Esophagus squamous epithelium (tissue), 4 donors: ENCODE measurements around the gene SLC25A44.

ENCODE experiments used
- POLR2A ChIP-seq, 4 donors: fragments of 450-650 bp; IDR thresholded peaks; one replicate each; pipeline ENCODE4 v1.6.1; 2017; ENCODE audit warnings: antibody characterized with exemption in 4 of 4, mild to moderate bottlenecking in 4 of 4, moderate library complexity in 3 of 4
- TF ChIP-seq, protein P1 (sequence below), 6 experiments: fragments of 450-650 bp in 4 of 6; fragments of 200-600 bp in 2 of 6; sonication (generic) in 2 of 6; IDR thresholded peaks; one replicate each; pipeline ENCODE4 v1.5.1; 2016 to 2019; ENCODE audit warnings: antibody characterized with exemption in 6 of 6, mild to moderate bottlenecking in 4 of 6, moderate library complexity in 4 of 6

DNA sequence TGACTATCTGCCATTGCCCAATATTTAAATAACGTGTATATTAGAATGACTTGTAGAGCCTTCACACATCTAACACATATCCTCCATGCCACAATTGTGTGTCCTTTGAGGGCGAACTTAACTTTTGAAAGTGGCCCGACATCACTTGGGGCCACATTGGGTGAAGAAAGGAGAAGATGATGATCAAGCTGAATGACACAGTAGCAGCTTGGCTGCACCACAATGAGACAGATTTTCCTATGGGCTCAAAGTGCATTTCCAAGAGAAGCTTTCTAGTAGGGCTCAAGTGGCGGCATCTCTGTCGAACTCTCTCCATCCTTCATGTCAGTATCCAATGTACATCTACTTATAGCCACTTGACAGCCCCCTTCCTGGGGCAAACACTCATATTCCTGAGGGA is 44.3 kb downstream of the SLC25A44 start:
- TF ChIP-seq, protein P1, sequence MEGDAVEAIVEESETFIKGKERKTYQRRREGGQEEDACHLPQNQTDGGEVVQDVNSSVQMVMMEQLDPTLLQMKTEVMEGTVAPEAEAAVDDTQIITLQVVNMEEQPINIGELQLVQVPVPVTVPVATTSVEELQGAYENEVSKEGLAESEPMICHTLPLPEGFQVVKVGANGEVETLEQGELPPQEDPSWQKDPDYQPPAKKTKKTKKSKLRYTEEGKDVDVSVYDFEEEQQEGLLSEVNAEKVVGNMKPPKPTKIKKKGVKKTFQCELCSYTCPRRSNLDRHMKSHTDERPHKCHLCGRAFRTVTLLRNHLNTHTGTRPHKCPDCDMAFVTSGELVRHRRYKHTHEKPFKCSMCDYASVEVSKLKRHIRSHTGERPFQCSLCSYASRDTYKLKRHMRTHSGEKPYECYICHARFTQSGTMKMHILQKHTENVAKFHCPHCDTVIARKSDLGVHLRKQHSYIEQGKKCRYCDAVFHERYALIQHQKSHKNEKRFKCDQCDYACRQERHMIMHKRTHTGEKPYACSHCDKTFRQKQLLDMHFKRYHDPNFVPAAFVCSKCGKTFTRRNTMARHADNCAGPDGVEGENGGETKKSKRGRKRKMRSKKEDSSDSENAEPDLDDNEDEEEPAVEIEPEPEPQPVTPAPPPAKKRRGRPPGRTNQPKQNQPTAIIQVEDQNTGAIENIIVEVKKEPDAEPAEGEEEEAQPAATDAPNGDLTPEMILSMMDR (IDR thresholded peaks at IDR 0.05), result no peak
- no peak for TF ChIP-seq POLR2A (IDR thresholded peaks at IDR 0.05)
